ENCODE measurements around the gene SHISAL2A.
"Not testable (repeated sequence)": the region's sequence is repeated elsewhere in the genome, so short reads cannot be mapped to it uniquely, and the experiment has no call there.

The SHISAL2A gene

GRCh38 chr1:52686261-52686751 is 53.3 kb downstream of the SHISAL2A start:
- DNase-seq: peak; percentile 73

- no peak for DNase-seq
Observed at GRCh38 chr1:52686830-52687229, 53.9 kb downstream of the SHISAL2A start.

GRCh38 chr1:52691821-52692220 is 58.9 kb downstream of the SHISAL2A start:
- no peak for DNase-seq

- DNase-seq: no peak
Observed at GRCh38 chr1:52692697-52693096, 59.7 kb downstream of the SHISAL2A start.

- not testable (repeated sequence) for DNase-seq
Observed at GRCh38 chr1:52693351-52693750, 60.4 kb downstream of the SHISAL2A start.

- no peak for DNase-seq
Observed at GRCh38 chr1:52693843-52694242, 60.9 kb downstream of the SHISAL2A start.

- DNase-seq: no peak
Observed at GRCh38 chr1:52695627-52696026, 62.7 kb downstream of the SHISAL2A start.

- peak; percentile 87 for DNase-seq
Observed at GRCh38 chr1:52697795-52698674, 65.1 kb downstream of the SHISAL2A start, which contains the start of gene COA7. Gene COA7 (minus strand): TSS chr1:52698347. CDS start chr1:52698326, 21 bp downstream.

- peak; percentile 78 for DNase-seq
Observed at GRCh38 chr1:52702886-52703787, 70.2 kb downstream of the SHISAL2A start.

- no peak for DNase-seq
Observed at GRCh38 chr1:52706136-52706670, 73.2 kb downstream of the SHISAL2A start.

Measured in fibroblast of skin of scalp (primary cell).